HEK293T (cell line): Measurements from ENCODE around the gene GTF2A2.

Experiments used
- BHLHE40 ChIP-seq: fragments of 450-650 bp; IDR thresholded peaks from 2 replicates; pipeline ENCODE4 v1.6.1; 2016; ENCODE audit warnings: mild to moderate bottlenecking, moderate library complexity, borderline replicate concordance
- ELF4 ChIP-seq: fragments of 450-650 bp; IDR thresholded peaks from 2 replicates; pipeline ENCODE4 v1.6.1; 2017; ENCODE audit warnings: antibody characterized with exemption
- FOXA1 ChIP-seq: fragments of 450-650 bp; IDR thresholded peaks from 2 replicates; pipeline ENCODE4 v1.6.1; 2016; ENCODE audit warnings: mild to moderate bottlenecking
- FOXK2 ChIP-seq: fragments of 450-650 bp; IDR thresholded peaks from 2 replicates; pipeline ENCODE4 v1.6.1; 2016; ENCODE audit warnings: mild to moderate bottlenecking
- FOXM1 ChIP-seq: fragments of 450-650 bp; IDR thresholded peaks from 2 replicates; pipeline ENCODE4 v1.6.1; 2017; ENCODE audit warnings: mild to moderate bottlenecking, borderline replicate concordance
- HDGF ChIP-seq: fragments of 450-650 bp; IDR thresholded peaks from 2 replicates; pipeline ENCODE4 v1.6.1; 2017; ENCODE audit warnings: antibody characterized with exemption, borderline replicate concordance
- NFRKB ChIP-seq: fragments of 450-650 bp; IDR thresholded peaks from 2 replicates; pipeline ENCODE4 v1.6.1; 2016; ENCODE audit warnings: mild to moderate bottlenecking, moderate library complexity
- SP1 ChIP-seq: fragments of 450-650 bp; IDR thresholded peaks from 2 replicates; pipeline ENCODE4 v1.6.1; 2017
- SUZ12 ChIP-seq: fragments of 450-650 bp; IDR thresholded peaks from 2 replicates; pipeline ENCODE4 v1.6.1; 2016; ENCODE audit warnings: mild to moderate bottlenecking
- ZNF384 ChIP-seq: fragments of 450-650 bp; IDR thresholded peaks from 2 replicates; pipeline ENCODE4 v1.6.1; 2016
- TF ChIP-seq, protein P1 (sequence below): fragments of 450-650 bp; IDR thresholded peaks from 2 replicates; pipeline ENCODE4 v1.6.1; 2016

DNA sequence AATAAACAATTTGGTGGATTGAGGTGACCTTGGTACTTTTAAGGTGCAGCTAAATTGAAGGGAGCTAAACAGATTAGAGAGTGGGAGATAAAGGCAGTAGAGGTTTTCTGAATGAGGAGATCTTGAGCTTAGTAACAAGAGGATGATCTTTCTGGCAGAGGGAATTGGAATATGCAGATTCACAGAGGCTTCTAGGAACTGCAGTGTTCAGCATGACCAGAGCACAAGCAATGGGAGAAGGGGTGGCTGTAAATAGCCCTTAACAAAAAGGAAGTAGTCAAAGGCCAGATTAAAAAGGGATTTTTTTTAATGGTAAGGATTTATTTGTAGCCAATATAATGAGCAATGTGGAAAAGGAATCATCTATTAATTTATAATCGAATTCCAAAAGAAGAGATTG, 37.5 kb upstream of the GTF2A2 start:
- no peak for TF ChIP-seq FOXA1
- TF ChIP-seq, protein P1, sequence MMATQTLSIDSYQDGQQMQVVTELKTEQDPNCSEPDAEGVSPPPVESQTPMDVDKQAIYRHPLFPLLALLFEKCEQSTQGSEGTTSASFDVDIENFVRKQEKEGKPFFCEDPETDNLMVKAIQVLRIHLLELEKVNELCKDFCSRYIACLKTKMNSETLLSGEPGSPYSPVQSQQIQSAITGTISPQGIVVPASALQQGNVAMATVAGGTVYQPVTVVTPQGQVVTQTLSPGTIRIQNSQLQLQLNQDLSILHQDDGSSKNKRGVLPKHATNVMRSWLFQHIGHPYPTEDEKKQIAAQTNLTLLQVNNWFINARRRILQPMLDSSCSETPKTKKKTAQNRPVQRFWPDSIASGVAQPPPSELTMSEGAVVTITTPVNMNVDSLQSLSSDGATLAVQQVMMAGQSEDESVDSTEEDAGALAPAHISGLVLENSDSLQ, result no peak
- TF ChIP-seq SP1, result no peak
- TF ChIP-seq NFRKB, result no peak
- no peak for TF ChIP-seq FOXK2
- TF ChIP-seq FOXM1, result no peak
- no peak for TF ChIP-seq ELF4
- no peak for TF ChIP-seq BHLHE40
- no peak for TF ChIP-seq HDGF
- TF ChIP-seq ZNF384, result no peak
- TF ChIP-seq SUZ12, result no peak
